Osteoblast (primary cell): ENCODE data around the gene NDUFAF8. TPM values are rescaled to one million over a fixed set of nuclear protein-coding genes. Genes with fewer than 3 reads are reported as not detected.

Source experiments
- DNase-seq: peaks from one replicate; pipeline ENCODE4 v3.0.0; 2011; ENCODE audit warnings: low spot score, mixed read lengths; ENCODE audit not compliant: insufficient read length; ENCODE audit errors: missing footprints
- H2AFZ ChIP-seq: 2 replicates; pipeline ENCODE4 v1.6.0; 2011; ENCODE audit warnings: mild to moderate bottlenecking, low read length
- H3K27ac ChIP-seq: 2 replicates; pipeline ENCODE4 v1.5.1; 2011; ENCODE audit warnings: mild to moderate bottlenecking, low read depth, low read length, moderate library complexity
- H3K27me3 ChIP-seq: 2 replicates; pipeline ENCODE4 v1.6.0; 2012; ENCODE audit warnings: mild to moderate bottlenecking, control low read depth, inconsistent platforms, low read length, moderate library complexity; ENCODE audit not compliant: insufficient read depth
- H3K36me3 ChIP-seq: 2 replicates; pipeline ENCODE4 v1.5.1; 2011; ENCODE audit warnings: mild to moderate bottlenecking, low read length, control low read depth, moderate library complexity; ENCODE audit not compliant: insufficient read depth
- H3K4me1 ChIP-seq: 2 replicates; pipeline ENCODE4 v1.5.1; 2011; ENCODE audit warnings: mild to moderate bottlenecking, low read length, control low read depth, moderate library complexity; ENCODE audit not compliant: insufficient read depth
- H3K4me2 ChIP-seq: 2 replicates; pipeline ENCODE4 v1.6.0; 2011; ENCODE audit warnings: mild to moderate bottlenecking, low read length; ENCODE audit not compliant: insufficient read depth
- H3K4me3 ChIP-seq: fragments of 200-600 bp; sonication (generic); 3 replicates; pipeline ENCODE4 v1.5.1; 2012; ENCODE audit warnings: mild to moderate bottlenecking, low read length, inconsistent platforms; ENCODE audit not compliant: insufficient read depth
- H3K79me2 ChIP-seq: 2 replicates; pipeline ENCODE4 v1.6.0; 2012; ENCODE audit warnings: mild to moderate bottlenecking, low read length, control low read depth, inconsistent platforms; ENCODE audit not compliant: insufficient read depth
- H3K9me3 ChIP-seq: 2 replicates; pipeline ENCODE4 v1.5.1; 2011; ENCODE audit warnings: low read depth, low read length, control low read depth
- H4K20me1 ChIP-seq: 2 replicates; pipeline ENCODE4 v1.6.0; 2012; ENCODE audit warnings: mild to moderate bottlenecking, low read length, control low read depth; ENCODE audit not compliant: insufficient read depth
- total RNA-seq: library from RNA; depleted of rRNA; stranded (reverse); fragments of >200 nt; gene quantifications from 2 replicates; pipeline ENCODE4 v1.2.3, GENCODE V29; 2012
- TF ChIP-seq, protein P1 (sequence below): IDR thresholded peaks from 2 replicates; pipeline ENCODE4 v1.5.1; 2011; ENCODE audit warnings: mild to moderate bottlenecking, low read depth, low read length, moderate library complexity; ENCODE audit errors: extremely low read depth

The NDUFAF8 gene
- total RNA-seq, 1 donor: 19.9 TPM

DNA sequence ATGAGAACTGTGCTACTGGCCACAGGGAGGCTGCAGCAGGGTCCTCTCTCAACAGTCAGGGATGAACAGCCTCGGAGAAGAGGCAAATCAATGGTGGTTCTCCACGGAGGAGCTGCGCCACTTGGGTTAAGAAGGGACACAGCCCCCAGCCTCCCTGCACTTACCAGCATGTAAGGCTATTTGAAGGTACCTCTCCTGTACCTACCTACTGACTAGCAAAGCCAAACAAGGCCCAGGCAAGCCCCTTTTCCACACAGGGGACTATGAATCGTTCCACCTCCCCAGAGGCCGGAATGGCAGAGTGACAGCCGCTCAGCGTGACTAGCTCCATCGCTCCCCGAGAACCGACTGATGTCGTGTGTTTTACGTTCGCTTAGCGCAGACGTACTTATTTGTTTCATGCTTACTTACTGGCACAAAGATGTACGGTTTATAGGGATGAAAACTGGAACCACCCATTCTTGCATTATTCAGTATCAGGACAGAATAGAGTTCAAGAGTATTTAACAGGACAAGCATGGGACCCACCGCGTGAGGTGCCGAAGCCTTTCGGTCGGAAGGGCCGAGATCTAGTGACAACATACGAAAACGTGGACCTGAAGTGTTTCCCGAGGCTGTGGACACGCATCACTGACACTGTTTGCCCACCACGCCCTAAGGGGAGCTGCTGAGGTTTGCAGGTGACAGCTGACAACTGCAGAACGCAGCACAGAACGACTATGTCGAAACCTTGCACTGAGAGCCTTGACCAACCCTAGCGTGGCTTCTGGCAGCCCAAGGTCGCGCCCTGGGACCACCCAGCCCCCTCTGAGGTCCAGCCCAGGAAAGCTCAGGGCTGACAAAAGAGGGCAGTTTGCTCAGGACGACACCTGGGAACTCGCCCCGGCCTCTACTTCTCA, 1.3 kb upstream of the NDUFAF8 start:
- Histone ChIP-seq H4K20me1 (peaks cover 35% of the 10 kb centered on the region), H3K27ac (peak overlapping the region; percentile 48)
- no peak for DNase-seq

DNA sequence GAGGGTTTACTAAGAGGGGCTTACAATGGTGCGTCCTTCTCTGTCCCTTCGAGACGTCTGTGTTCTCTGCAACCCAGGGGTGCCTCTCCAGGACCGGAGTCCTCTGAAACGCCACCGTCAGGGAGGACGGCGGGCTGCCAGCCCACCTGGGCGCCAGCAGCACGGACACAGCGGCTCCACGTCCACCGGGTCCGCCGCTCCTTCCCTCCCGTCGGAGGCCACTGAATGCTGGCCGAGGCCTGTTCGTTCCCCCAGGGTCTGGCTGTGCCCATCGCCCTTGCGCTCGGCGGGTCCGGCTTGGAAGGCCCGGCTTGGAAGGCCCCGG, 666 bp upstream of the NDUFAF8 start:
- Histone ChIP-seq H4K20me1 (peaks cover 36% of the 10 kb centered on the region), H3K4me3 (peak overlapping the region; percentile 94), H3K27me3 (no peaks in the 10 kb centered on the region), H3K9me3 (no peaks in the 10 kb centered on the region), H3K79me2 (peaks cover 71% of the 10 kb centered on the region), H3K36me3 (peaks cover 8% of the 10 kb centered on the region), H3K4me1 (peaks cover 16% of the 10 kb centered on the region), H3K4me2 (peak overlapping the region; percentile 87), H2AFZ (peak overlapping the region; percentile 66), H3K27ac (peak overlapping the region; percentile 48)
- peak; percentile 91 for DNase-seq
- TF ChIP-seq, protein P1, sequence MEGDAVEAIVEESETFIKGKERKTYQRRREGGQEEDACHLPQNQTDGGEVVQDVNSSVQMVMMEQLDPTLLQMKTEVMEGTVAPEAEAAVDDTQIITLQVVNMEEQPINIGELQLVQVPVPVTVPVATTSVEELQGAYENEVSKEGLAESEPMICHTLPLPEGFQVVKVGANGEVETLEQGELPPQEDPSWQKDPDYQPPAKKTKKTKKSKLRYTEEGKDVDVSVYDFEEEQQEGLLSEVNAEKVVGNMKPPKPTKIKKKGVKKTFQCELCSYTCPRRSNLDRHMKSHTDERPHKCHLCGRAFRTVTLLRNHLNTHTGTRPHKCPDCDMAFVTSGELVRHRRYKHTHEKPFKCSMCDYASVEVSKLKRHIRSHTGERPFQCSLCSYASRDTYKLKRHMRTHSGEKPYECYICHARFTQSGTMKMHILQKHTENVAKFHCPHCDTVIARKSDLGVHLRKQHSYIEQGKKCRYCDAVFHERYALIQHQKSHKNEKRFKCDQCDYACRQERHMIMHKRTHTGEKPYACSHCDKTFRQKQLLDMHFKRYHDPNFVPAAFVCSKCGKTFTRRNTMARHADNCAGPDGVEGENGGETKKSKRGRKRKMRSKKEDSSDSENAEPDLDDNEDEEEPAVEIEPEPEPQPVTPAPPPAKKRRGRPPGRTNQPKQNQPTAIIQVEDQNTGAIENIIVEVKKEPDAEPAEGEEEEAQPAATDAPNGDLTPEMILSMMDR: no peak

More for the DNA sequence above, 1.3 kb upstream of the NDUFAF8 start:
- Histone ChIP-seq H2AFZ (peak overlapping the region; percentile 66), H3K27me3 (no peaks in the 10 kb centered on the region), H3K4me3 (peak overlapping the region; percentile 94), H3K4me2 (peak overlapping the region; percentile 87), H3K36me3 (peaks cover 8% of the 10 kb centered on the region), H3K4me1 (peaks cover 16% of the 10 kb centered on the region), H3K9me3 (no peaks in the 10 kb centered on the region), H3K79me2 (peaks cover 71% of the 10 kb centered on the region)
- TF ChIP-seq, protein P1: no peak

DNA sequence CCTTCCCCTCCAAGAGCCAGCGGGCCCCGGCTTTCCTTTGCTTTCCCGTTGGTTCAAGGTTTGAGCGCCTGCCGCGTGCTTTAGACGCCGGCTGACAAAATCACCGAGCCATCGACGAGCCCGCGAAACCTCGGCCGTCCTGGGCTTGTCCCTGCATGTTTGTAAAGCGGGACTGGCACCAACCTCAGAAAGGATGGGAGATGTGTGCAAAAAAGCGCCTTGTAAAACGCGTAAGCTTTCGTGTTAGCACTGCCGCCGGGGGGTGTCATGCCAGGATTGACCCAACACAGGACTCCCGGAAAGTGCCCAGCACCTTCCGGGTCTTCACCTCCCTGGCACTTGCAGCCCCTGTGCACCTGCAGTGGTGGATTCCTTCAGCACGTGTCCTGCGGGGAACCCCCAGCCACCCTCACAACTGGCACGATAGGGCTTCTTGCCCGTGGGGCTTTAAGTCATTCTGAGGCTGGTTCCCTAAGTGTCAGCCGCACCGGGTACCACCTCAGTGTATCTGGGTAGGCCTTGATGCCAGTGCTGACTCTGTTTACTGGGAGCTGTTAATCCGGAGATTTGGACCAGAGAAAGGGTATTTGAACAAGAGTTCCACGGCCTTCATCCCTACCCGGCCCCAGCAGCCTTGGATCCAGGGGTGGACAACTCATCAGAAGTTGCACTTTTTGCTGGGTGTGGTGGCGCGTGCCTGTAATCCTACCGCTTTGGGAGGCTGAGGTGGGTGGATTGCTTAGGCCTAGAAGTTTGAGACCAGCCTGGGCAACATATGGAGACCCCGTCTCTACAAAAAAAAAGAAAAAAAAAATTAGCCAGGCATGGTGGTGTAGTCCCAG, 817 bp downstream of the NDUFAF8 start:
- TF ChIP-seq, protein P1: no peak
- Histone ChIP-seq H3K4me3 (peak overlapping the region; percentile 94), H3K4me1 (peaks cover 23% of the 10 kb centered on the region), H3K4me2 (peak overlapping the region; percentile 95), H3K27ac (peak overlapping the region; percentile 75), H2AFZ (peak overlapping the region; percentile 68), H3K9me3 (no peaks in the 10 kb centered on the region), H3K79me2 (peaks cover 72% of the 10 kb centered on the region), H3K27me3 (no peaks in the 10 kb centered on the region), H4K20me1 (peaks cover 44% of the 10 kb centered on the region), H3K36me3 (peaks cover 8% of the 10 kb centered on the region)
- peak; percentile 90 for DNase-seq

DNA sequence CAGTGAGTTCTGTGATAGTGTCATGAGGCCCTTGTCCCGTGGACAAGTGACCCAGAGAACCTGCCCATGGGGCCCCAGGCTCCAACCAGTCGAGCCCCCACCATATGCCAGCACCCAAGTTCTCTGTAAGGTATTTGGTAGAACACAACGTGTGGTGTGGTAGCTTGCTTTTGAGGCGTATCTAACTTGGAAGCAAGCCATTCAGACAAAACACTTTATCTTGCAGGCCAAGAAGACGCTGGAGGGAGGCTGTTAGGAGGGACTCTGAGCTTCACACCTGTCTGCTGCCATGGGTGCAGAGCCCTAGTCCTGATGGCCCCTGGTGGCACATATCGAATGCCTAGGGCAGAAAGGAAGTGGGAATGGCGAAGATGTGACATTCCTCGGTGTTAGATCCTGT, 1.6 kb downstream of the NDUFAF8 start:
- Histone ChIP-seq H3K4me3 (no peak overlapping the region), H3K36me3 (peaks cover 8% of the 10 kb centered on the region), H3K4me1 (peaks cover 28% of the 10 kb centered on the region), H3K9me3 (no peaks in the 10 kb centered on the region), H3K27me3 (no peaks in the 10 kb centered on the region), H3K27ac (no peak overlapping the region), H4K20me1 (peaks cover 52% of the 10 kb centered on the region), H3K4me2 (peak overlapping the region; percentile 95), H3K79me2 (peaks cover 63% of the 10 kb centered on the region), H2AFZ (no peak overlapping the region)
- TF ChIP-seq, protein P1: no peak
- DNase-seq: no peak
